ENCODE data around the gene PDE6C.

The PDE6C gene

GRCh38 chr10:93639791-93640190, 27.5 kb downstream of the PDE6C start:
- no peak overlapping the region for H3K4me3 ChIP-seq (ENCODE audit: low read depth, low read length)
- H3K27me3 ChIP-seq (replicated peaks): no peaks in the 10 kb centered on the region
- no peak for DNase-seq
- in situ Hi-C loops (cut with HindIII; ENCODE audit: low pct_ligation_motif_present, low sequenced_read_pairs): no loop called here
- TF ChIP-seq CTCF (IDR thresholded peaks at IDR 0.05; ENCODE audit: low read depth, low read length, missing control alignments): no peak
- no peaks in the 10 kb centered on the region for H3K36me3 ChIP-seq (replicated peaks)
- no peak overlapping the region for H3K27ac ChIP-seq

- no peak for TF ChIP-seq CTCF (IDR thresholded peaks at IDR 0.05; ENCODE audit: low read depth, low read length, missing control alignments)
- in situ Hi-C loops (cut with HindIII; ENCODE audit: low pct_ligation_motif_present, low sequenced_read_pairs): no loop called here
- DNase-seq: peak; percentile 53
These were observed 40.5 kb downstream of the PDE6C start for GRCh38 chr10:93652857-93653256.

GRCh38 chr10:93654201-93654600, 41.9 kb downstream of the PDE6C start:
- TF ChIP-seq CTCF (IDR thresholded peaks at IDR 0.05; ENCODE audit: low read depth, low read length, missing control alignments): no peak
- no peak for DNase-seq
- no peaks in the 10 kb centered on the region for H3K27me3 ChIP-seq (replicated peaks)
- in situ Hi-C loops (cut with HindIII; ENCODE audit: low pct_ligation_motif_present, low sequenced_read_pairs): no loop called here
- no peak overlapping the region for H3K27ac ChIP-seq
- H3K4me3 ChIP-seq (ENCODE audit: low read depth, low read length): no peak overlapping the region
- H3K36me3 ChIP-seq (replicated peaks): no peaks in the 10 kb centered on the region

More at GRCh38 chr10:93652857-93653256, 40.5 kb downstream of the PDE6C start:
- H3K27me3 ChIP-seq (replicated peaks): no peaks in the 10 kb centered on the region
- no peak overlapping the region for H3K4me3 ChIP-seq (ENCODE audit: low read depth, low read length)
- no peaks in the 10 kb centered on the region for H3K36me3 ChIP-seq (replicated peaks)
- H3K27ac ChIP-seq: no peak overlapping the region

- in situ Hi-C loops (cut with HindIII; ENCODE audit: low pct_ligation_motif_present, low sequenced_read_pairs): no loop called here
These were observed 43.8 kb downstream of the PDE6C start for GRCh38 chr10:93656155-93656554.

DNA sequence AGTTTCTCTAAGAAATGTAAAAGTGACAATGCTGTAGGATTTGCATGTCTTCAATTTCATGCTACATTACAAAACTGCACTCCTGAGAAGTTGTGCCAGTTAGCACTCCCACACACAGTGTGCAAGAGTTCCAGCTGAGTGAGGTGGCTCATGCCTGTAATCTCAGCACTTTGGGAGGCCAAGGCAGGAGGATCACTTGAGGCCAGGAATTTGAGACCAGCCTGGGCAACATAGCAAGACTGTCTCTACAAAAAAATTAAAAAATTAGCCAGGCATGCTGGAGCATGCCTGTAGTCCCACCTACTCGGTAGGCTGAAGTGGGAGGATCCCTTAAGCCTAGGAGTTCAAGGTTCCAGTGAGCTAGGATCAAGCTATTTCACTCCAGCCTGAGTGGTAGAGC, 45.4 kb downstream of the PDE6C start:
- in situ Hi-C loops (cut with HindIII; ENCODE audit: low pct_ligation_motif_present, low sequenced_read_pairs): no loop called here

More at GRCh38 chr10:93656155-93656554, 43.8 kb downstream of the PDE6C start:
- Histone ChIP-seq H3K4me3 (ENCODE audit: low read depth, low read length) (no peak overlapping the region), H3K27me3 (replicated peaks) (no peaks in the 10 kb centered on the region), H3K27ac (no peak overlapping the region), H3K36me3 (replicated peaks) (peaks cover 2% of the 10 kb centered on the region)
- peak; percentile 3 for DNase-seq
- TF ChIP-seq CTCF (IDR thresholded peaks at IDR 0.05; ENCODE audit: low read depth, low read length, missing control alignments): no peak

More for the DNA sequence above, 45.4 kb downstream of the PDE6C start:
- no peak overlapping the region for H3K27ac ChIP-seq
- peaks cover 2% of the 10 kb centered on the region for H3K36me3 ChIP-seq (replicated peaks)
- DNase-seq: no peak
- no peaks in the 10 kb centered on the region for H3K27me3 ChIP-seq (replicated peaks)
- H3K4me3 ChIP-seq (ENCODE audit: low read depth, low read length): no peak overlapping the region
- no peak for TF ChIP-seq CTCF (IDR thresholded peaks at IDR 0.05; ENCODE audit: low read depth, low read length, missing control alignments)

Measured in brain microvascular endothelial cell (primary cell).